K562 (cell line): Measurements from ENCODE around the gene HPN. TPM values are rescaled to one million over a fixed set of nuclear protein-coding genes. Genes with fewer than 3 reads are reported as not detected.

ENCODE experiments used
- BCL6 ChIP-seq: fragments of 250-450 bp; sonication (Bioruptor Pico); IDR thresholded peaks from 2 replicates; pipeline ENCODE4 v1.4.0; 2020
- CBX3 ChIP-seq, 2 experiments: IDR thresholded peaks; 1 replicate in 1 of 2; 2 replicates in 1 of 2; pipeline ENCODE4 v1.6.1; 2012; ENCODE audit warnings: inconsistent platforms in 2 of 2, low read length in 2 of 2, borderline replicate concordance in 1 of 2, control low read depth in 1 of 2
- CHD1 ChIP-seq: fragments of 200-600 bp; sonication (generic); IDR thresholded peaks from one replicate; pipeline ENCODE4 v1.6.1; 2012; ENCODE audit warnings: mild to moderate bottlenecking, moderate library complexity, low read length, inconsistent platforms
- RBFOX2 ChIP-seq: fragments of 200-400 bp; formaldehyde crosslinking; IDR thresholded peaks from 2 replicates; pipeline ENCODE4 v1.6.1; 2017; ENCODE audit warnings: low read depth, mild to moderate bottlenecking, low read length, moderate library complexity
- SAP30 ChIP-seq: fragments of 200-600 bp; sonication (generic); IDR thresholded peaks from 2 replicates; pipeline ENCODE4 v1.6.1; 2012; ENCODE audit warnings: borderline replicate concordance, low read depth, mild to moderate bottlenecking, moderate library complexity, low read length, control low read depth, inconsistent platforms; ENCODE audit not compliant: insufficient read depth, poor library complexity, severe bottlenecking
- TEAD4 ChIP-seq, 2 experiments: sonication (generic) in 1 of 2; formaldehyde crosslinking in 1 of 2; IDR thresholded peaks; 2 replicates each; pipeline versions ENCODE4 v1.6.1 to v1.8.0; 2012 to 2022; ENCODE audit warnings: borderline replicate concordance in 1 of 2, inconsistent platforms in 1 of 2, low read length in 1 of 2, mild to moderate bottlenecking in 1 of 2, missing genetic modification reagents in 1 of 2
- YY1 ChIP-seq, 3 experiments: IDR thresholded peaks; 2 replicates each; pipeline ENCODE4 v1.6.1; 2011; ENCODE audit warnings: low read length in 2 of 3, mild to moderate bottlenecking in 2 of 3, moderate library complexity in 2 of 3, borderline replicate concordance in 1 of 3, control low read depth in 1 of 3, low read depth in 1 of 3; ENCODE audit not compliant: insufficient read depth in 3 of 3, insufficient replicate concordance in 2 of 3, control insufficient read depth in 1 of 3, insufficient read length in 1 of 3; ENCODE audit errors: extremely low read depth in 1 of 3
- ZBTB7A ChIP-seq: IDR thresholded peaks from 2 replicates; pipeline ENCODE4 v1.6.1; 2011; ENCODE audit warnings: low read depth, mild to moderate bottlenecking, low read length, moderate library complexity, borderline replicate concordance; ENCODE audit not compliant: control insufficient read depth
- polyA plus RNA-seq, 8 experiments: library from polyadenylated mRNA; depleted of rRNA in 4 of 8; stranded (reverse) in 5 of 8; unstranded in 3 of 8; fragments of >200 nt; fragmentation: Nextera tagmentation in 2 of 8; fragmentation: Illumina TruSeq in 1 of 8; extraction: Ambion mirVana in 2 of 8; extraction: Trizol in 1 of 8; gene quantifications; 2 replicates each; pipeline versions ENCODE4 v1.2.1 to v1.2.3, GENCODE V29; 2011 to 2014; ENCODE audit warnings: inconsistent platforms in 1 of 8, missing spikeins in 1 of 8
- total RNA-seq, 7 experiments: library from RNA; depleted of rRNA in 6 of 7; stranded (reverse); fragments of >200 nt in 6 of 7; fragmentation: Illumina TruSeq in 2 of 7; extraction: Trizol in 2 of 7; gene quantifications; 2 replicates each; pipeline versions ENCODE4 v1.2.1 to v1.2.3, GENCODE V29; 2011 to 2021; ENCODE audit warnings: low replicate concordance in 1 of 7
- TF ChIP-seq, protein P1 (sequence below), 2 experiments: IDR thresholded peaks; 2 replicates each; pipeline ENCODE4 v1.6.1; 2011; ENCODE audit warnings: borderline replicate concordance in 1 of 2, control low read depth in 1 of 2, low read depth in 1 of 2, low read length in 1 of 2, mild to moderate bottlenecking in 1 of 2, mixed read lengths in 1 of 2, moderate library complexity in 1 of 2; ENCODE audit not compliant: insufficient read depth in 1 of 2, insufficient read length in 1 of 2, poor library complexity in 1 of 2, severe bottlenecking in 1 of 2; ENCODE audit errors: extremely low read depth in 1 of 2

HPN gene
- total and polyA plus RNA-seq, 9 of the 15 experiments (the other 6 are each of a cell fraction or from before 2014, with no cell fraction given): 0.10 to 0.20 TPM; not detected in 7

DNA sequence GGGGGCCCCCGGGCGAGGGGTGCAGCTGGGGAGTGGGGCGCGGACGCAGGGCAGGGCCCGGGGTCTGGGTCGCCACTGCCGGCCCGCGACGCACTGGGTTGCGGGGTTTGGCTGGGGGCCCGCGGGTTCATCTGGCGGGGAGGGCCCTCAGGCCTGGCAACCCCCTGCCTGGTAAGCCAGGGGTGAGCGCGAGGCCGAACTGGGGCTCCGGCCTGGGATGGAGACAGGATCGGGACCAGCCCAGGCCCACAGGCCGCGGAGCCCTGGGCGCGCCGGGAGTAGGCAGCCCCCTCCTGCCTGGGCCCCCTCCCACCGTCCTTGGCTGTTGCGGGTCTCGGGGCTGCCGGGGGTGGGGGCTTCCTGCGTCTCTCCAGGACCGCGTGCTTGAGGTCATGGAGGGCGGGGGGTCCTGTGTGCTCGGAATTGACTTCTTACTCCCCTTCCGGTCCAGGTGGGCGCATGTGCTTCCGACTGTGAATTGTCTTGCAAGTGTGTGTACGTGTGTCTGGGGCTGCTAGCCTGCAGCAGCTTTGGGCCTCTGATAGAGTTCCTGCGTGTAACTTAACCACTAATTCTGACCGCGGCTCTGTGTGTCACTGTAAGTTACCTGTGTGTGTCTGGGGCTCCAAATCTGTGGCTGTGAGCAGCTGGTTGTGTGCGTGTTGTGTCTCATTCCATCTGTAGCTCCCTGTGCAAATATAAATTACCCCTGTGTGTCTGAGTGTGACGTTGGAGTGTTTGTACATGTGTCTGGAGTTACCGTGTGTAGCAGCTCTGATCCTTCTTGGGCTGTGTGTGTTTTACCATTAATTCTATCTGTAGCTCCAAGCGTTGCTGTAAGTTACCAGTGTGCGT is 40.6 kb upstream of the HPN start (continued):
- TF ChIP-seq TEAD4 (IDR thresholded peaks at IDR 0.05; ENCODE audit: low read length) (0 out of 2 replicates have a peak, but pooled peaks have one; percentile 8), TEAD4 (CRISPR knock-in tag; IDR thresholded peaks at IDR 0.05; ENCODE audit: borderline replicate concordance) (no peak), YY1 (IDR thresholded peaks at IDR 0.05; ENCODE audit: borderline replicate concordance in 1 of 3, control insufficient read depth in 1 of 3, extremely low read depth in 1 of 3, insufficient read depth in 3 of 3, insufficient read length in 1 of 3, insufficient replicate concordance in 2 of 3, low read depth in 1 of 3, low read length in 2 of 3) (no peak), RBFOX2 (peak; percentile 47; the same call in 1 of the 2 replicates), CHD1 (peak; percentile 50), CBX3 (IDR thresholded peaks at IDR 0.05; ENCODE audit: borderline replicate concordance in 1 of 2, low read length in 2 of 2) (no peak), SAP30 (peak; percentile 37), ZBTB7A (peak; percentile 57), BCL6 (CRISPR knock-in tag) (no peak)
- TF ChIP-seq, protein P1, sequence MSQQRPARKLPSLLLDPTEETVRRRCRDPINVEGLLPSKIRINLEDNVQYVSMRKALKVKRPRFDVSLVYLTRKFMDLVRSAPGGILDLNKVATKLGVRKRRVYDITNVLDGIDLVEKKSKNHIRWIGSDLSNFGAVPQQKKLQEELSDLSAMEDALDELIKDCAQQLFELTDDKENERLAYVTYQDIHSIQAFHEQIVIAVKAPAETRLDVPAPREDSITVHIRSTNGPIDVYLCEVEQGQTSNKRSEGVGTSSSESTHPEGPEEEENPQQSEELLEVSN (IDR thresholded peaks at IDR 0.05; ENCODE audit: borderline replicate concordance in 1 of 2, extremely low read depth in 1 of 2, insufficient read depth in 1 of 2, insufficient read length in 1 of 2, low read depth in 1 of 2, low read length in 1 of 2, poor library complexity in 1 of 2, severe bottlenecking in 1 of 2): peak in 1 of 2 experiments; percentile 54
- TF ChIP-seq, all 486 proteins: peak for 27
